ENCODE results near the gene MMRN2.

DNA sequence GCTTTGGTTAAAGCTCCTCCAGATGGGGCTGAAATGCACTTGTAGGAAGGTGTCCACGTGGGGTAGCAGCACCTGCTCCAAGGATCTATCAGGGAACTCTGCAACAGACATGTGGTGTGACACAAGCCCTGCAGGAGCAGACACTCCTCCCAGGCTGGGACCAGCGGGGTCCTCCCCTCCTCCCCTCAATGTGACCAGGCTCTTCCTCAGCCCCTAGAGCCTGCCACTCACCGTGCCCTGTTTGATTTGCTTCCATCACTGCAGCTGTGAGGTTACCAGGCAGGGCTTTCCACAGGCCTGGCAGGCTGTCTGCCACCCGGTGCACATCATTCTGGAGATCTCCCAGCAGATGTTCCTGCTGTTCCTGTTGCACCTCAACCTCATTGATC, 13.4 kb downstream of the MMRN2 start:
- TF ChIP-seq POLR2A (IDR thresholded peaks at IDR 0.05): no peak
- TF ChIP-seq, protein P1, sequence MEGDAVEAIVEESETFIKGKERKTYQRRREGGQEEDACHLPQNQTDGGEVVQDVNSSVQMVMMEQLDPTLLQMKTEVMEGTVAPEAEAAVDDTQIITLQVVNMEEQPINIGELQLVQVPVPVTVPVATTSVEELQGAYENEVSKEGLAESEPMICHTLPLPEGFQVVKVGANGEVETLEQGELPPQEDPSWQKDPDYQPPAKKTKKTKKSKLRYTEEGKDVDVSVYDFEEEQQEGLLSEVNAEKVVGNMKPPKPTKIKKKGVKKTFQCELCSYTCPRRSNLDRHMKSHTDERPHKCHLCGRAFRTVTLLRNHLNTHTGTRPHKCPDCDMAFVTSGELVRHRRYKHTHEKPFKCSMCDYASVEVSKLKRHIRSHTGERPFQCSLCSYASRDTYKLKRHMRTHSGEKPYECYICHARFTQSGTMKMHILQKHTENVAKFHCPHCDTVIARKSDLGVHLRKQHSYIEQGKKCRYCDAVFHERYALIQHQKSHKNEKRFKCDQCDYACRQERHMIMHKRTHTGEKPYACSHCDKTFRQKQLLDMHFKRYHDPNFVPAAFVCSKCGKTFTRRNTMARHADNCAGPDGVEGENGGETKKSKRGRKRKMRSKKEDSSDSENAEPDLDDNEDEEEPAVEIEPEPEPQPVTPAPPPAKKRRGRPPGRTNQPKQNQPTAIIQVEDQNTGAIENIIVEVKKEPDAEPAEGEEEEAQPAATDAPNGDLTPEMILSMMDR (IDR thresholded peaks at IDR 0.05): no peak

Data from body of pancreas (tissue), 4 donors.